MCF 10A (cell line): ENCODE data around the gene ZKSCAN1. TPM values are rescaled to one million over a fixed set of nuclear protein-coding genes. Genes with fewer than 3 reads are reported as not detected.

Experiments
- BruUV-seq: library from RNA; stranded (reverse); fragments of 400-500 nt; replicated peaks from 2 replicates; lab custom pipeline; 2021; lab: Mats Ljungman, UMichigan
- CTCF ChIA-PET: fragments of 300-600 bp; sonication (Branson Sonifier 250); formaldehyde crosslinking; extraction: SDS; loops from one replicate; lab custom pipeline; 2021; ENCODE audit warnings: antibody characterized with exemption, inconsistent platforms; lab: Yijun Ruan, JAX
- POLR2A ChIA-PET: fragments of 300-600, 350-650 bp; sonication (Branson Sonifier 250); formaldehyde crosslinking; extraction: SDS; loops from one replicate; lab custom pipeline; 2020; ENCODE audit warnings: antibody characterized with exemption, inconsistent platforms; lab: Yijun Ruan, JAX
- DNase-seq: peaks from one replicate; pipeline ENCODE4 v3.0.0-alpha.2; 2018; ENCODE audit not compliant: unreplicated experiment
- H3K27ac Mint-ChIP-seq: one replicate; pipeline ENCODE4 v1.8.0; 2022; ENCODE audit warnings: mild to moderate bottlenecking, low read depth, mixed read lengths; ENCODE audit not compliant: unreplicated experiment
- H3K27me3 Mint-ChIP-seq: one replicate; pipeline ENCODE4 v1.8.0; 2022; ENCODE audit warnings: mixed read lengths; ENCODE audit not compliant: insufficient read depth, unreplicated experiment
- H3K36me3 Mint-ChIP-seq: one replicate; pipeline ENCODE4 v1.8.0; 2022; ENCODE audit warnings: mild to moderate bottlenecking, moderate library complexity, mixed read lengths; ENCODE audit not compliant: insufficient read depth, unreplicated experiment
- H3K4me1 Mint-ChIP-seq: one replicate; pipeline ENCODE4 v1.8.0; 2022; ENCODE audit warnings: mixed read lengths; ENCODE audit not compliant: insufficient read depth, unreplicated experiment
- H3K4me3 Mint-ChIP-seq: one replicate; pipeline ENCODE4 v1.8.0; 2022; ENCODE audit warnings: mild to moderate bottlenecking, moderate library complexity, mixed read lengths; ENCODE audit not compliant: unreplicated experiment
- H3K9me3 Mint-ChIP-seq: one replicate; pipeline ENCODE4 v1.8.0; 2022; ENCODE audit warnings: mixed read lengths; ENCODE audit not compliant: unreplicated experiment
- CTCF ChIP-seq: fragments of 200-600 bp; IDR thresholded peaks from one replicate; pipeline ENCODE4 v1.8.0; 2022; ENCODE audit warnings: antibody characterized with exemption, mild to moderate bottlenecking; ENCODE audit not compliant: unreplicated experiment
- intact Hi-C: fragments of 100-400 bp; cut with micrococcal nuclease; formaldehyde crosslinking; loops from 2 replicates; pipeline ENCODE4 v1.14.1; 2022
- total RNA-seq: library from RNA; stranded (reverse); gene quantifications from 2 replicates; pipeline ENCODE4 v1.2.3, GENCODE V29; 2022

The ZKSCAN1 gene
- total RNA-seq, 1 experiment from 2014 or later, result 80.2 TPM

DNA sequence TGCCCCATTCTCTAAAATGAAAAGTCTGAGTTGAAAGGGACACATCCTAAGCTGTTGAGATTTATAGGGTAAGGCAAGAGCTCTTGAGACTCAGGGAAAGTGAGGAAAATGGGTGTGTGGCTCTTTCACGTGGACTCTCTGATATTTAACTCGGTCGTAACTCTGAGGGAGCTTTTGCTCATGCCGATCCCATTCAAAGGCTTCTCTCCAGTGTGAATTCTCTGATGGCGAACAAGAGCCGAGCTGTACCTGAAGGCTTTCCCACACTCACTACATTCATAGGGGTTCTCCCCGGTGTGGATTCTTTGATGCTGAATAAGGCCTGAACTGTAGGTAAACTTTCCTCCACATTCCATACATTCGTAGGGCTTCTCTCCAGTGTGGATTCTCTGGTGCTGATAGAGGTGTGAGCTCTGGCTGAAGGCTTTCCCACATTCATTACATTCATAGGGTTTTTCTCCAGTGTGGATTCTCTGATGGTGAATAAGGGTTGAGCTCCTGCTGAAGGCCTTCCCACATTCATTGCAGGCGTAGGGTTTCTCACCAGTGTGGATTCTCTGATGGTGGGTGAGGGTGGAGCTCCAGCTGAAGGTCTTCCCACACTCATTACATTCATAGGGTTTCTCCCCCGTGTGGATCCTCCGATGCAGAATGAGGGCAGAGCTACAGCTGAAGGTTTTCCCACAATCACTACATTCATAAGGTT lies 55.8 kb downstream of the ZKSCAN1 start:
- ChIA-PET POLR2A (interaction anchor here (0.6 to 2.1 kb wide), 9 partner anchors 8 to 319 kb away, joined by 3 to 12 read pairs (median 3); partner anchors contain the start of genes TRIM4, ZKSCAN1, ZNF3 and ZSCAN21), CTCF (interaction anchor here (0.6 to 1.9 kb wide), 8 partner anchors 9 to 820 kb away, joined by 3 to 6 read pairs (median 3); no protein-coding TSS in a partner anchor)
- Mint-ChIP-seq H3K27ac (no peak overlapping the region), H3K4me1 (no peaks in the 10 kb centered on the region), H3K36me3 (peaks cover 81% of the 10 kb centered on the region), H3K27me3 (no peaks in the 10 kb centered on the region), H3K4me3 (no peak overlapping the region), H3K9me3 (peaks cover 16% of the 10 kb centered on the region)
- DNase-seq, result no peak
- no peak for TF ChIP-seq CTCF
- intact Hi-C loops, result no loop called here
- BruUV-seq, result no TSS peak

GRCh38 chr7:100072462-100072861 lies 57.1 kb downstream of the ZKSCAN1 start:
- intact Hi-C loops, result no loop called here
- no TSS peak for BruUV-seq
- TF ChIP-seq CTCF, result no peak

DNA sequence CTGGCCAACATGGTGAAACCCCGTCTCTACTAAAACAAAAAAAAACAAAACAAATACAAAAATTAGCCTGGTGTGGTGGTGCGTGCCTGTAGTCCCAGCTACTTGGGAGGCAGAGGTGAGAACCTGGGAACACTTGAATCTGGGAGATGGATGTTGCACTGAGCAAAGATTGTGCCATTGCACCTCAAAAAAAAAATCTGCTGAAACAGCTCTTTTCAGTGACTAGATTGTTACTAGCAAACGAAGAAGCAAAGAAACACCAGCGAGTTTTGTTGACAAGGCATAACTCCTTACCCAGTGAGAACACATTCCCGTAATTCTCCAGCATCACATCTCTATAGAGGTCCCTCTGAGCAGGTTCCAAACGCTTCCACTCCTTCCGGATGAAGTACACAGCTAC lies 59.4 kb downstream of the ZKSCAN1 start:
- TF ChIP-seq CTCF, result no peak
- Mint-ChIP-seq H3K4me3 (no peak overlapping the region), H3K36me3 (peaks cover 97% of the 10 kb centered on the region), H3K9me3 (peaks cover 16% of the 10 kb centered on the region), H3K27me3 (no peaks in the 10 kb centered on the region), H3K4me1 (peaks cover 6% of the 10 kb centered on the region), H3K27ac (no peak overlapping the region)
- no TSS peak for BruUV-seq
- CTCF ChIA-PET, result interaction anchor here (0.6 to 2.0 kb wide), 2 partner anchors 78 to 81 kb away, joined by 4 to 7 read pairs; no protein-coding TSS in a partner anchor
- intact Hi-C loops, result no loop called here
- POLR2A ChIA-PET, result interaction anchor here (0.6 to 1.4 kb wide), 4 partner anchors 11 to 454 kb away, joined by 3 to 5 read pairs (median 4); partner anchors contain the start of gene ZSCAN21
- no peak for DNase-seq

More at GRCh38 chr7:100072462-100072861, 57.1 kb downstream of the ZKSCAN1 start:
- H3K4me1 Mint-ChIP-seq, result no peaks in the 10 kb centered on the region
- no peak overlapping the region for H3K27ac Mint-ChIP-seq
- H3K9me3 Mint-ChIP-seq, result peaks cover 16% of the 10 kb centered on the region
- ChIA-PET CTCF (interaction anchor here (1.6 to 1.9 kb wide), 2 partner anchors 78 to 82 kb away, joined by 5 to 6 read pairs; no protein-coding TSS in a partner anchor), POLR2A (interaction anchor here (1.0 to 1.3 kb wide), 2 partner anchors 15 to 57 kb away, joined by 3 read pairs; partner anchors contain the start of gene ZKSCAN1)
- H3K36me3 Mint-ChIP-seq, result peaks cover 93% of the 10 kb centered on the region
- DNase-seq, result no peak
- H3K27me3 Mint-ChIP-seq, result no peaks in the 10 kb centered on the region
- no peak overlapping the region for H3K4me3 Mint-ChIP-seq

- no peak for TF ChIP-seq CTCF
- intact Hi-C loops, result no loop called here
- no TSS peak for BruUV-seq
- no peak overlapping the region for H3K4me3 Mint-ChIP-seq
- H3K4me1 Mint-ChIP-seq, result peaks cover 6% of the 10 kb centered on the region
- no peaks in the 10 kb centered on the region for H3K27me3 Mint-ChIP-seq
- H3K27ac Mint-ChIP-seq, result no peak overlapping the region
- ChIA-PET POLR2A (interaction anchor here (0.7 to 1.4 kb wide), 4 partner anchors 12 to 455 kb away, joined by 3 to 5 read pairs (median 4); partner anchors contain the start of genes ZKSCAN1 and ZSCAN21), CTCF (interaction anchor here (0.5 to 2.0 kb wide), 5 partner anchors 82 to 802 kb away, joined by 3 to 7 read pairs (median 4); no protein-coding TSS in a partner anchor)
- no peak for DNase-seq
- peaks cover 97% of the 10 kb centered on the region for H3K36me3 Mint-ChIP-seq
- peaks cover 16% of the 10 kb centered on the region for H3K9me3 Mint-ChIP-seq
These were observed 60.0 kb downstream of the ZKSCAN1 start for GRCh38 chr7:100075418-100075817.
